NCI-H1105 (cell line): ENCODE measurements around the gene RBM41.

Source experiments
- DNase-seq: peaks from one replicate; lab custom pipeline; 2025; lab: John Stamatoyannopoulos, UW

RBM41 gene

GRCh38 chrX:107025545-107025944 is 93.1 kb downstream of the RBM41 start:
- DNase-seq: no peak

GRCh38 chrX:107014936-107015335 is 103.7 kb downstream of the RBM41 start:
- DNase-seq: no peak
